Endothelial cell (in vitro differentiated cells): ENCODE data around the gene SLC39A1. TPM values are rescaled to one million over a fixed set of nuclear protein-coding genes. Genes with fewer than 3 reads are reported as not detected.

Experiments
- DNase-seq: peaks from one replicate; pipeline ENCODE4 v3.0.0; 2021; ENCODE audit warnings: low spot score
- H3K27ac Mint-ChIP-seq: one replicate; pipeline ENCODE4 v1.8.0; 2021; ENCODE audit warnings: mixed read lengths, inconsistent platforms; ENCODE audit not compliant: unreplicated experiment
- H3K27me3 Mint-ChIP-seq: one replicate; pipeline ENCODE4 v1.8.0; 2021; ENCODE audit warnings: mild to moderate bottlenecking, moderate library complexity, mixed read lengths, inconsistent platforms; ENCODE audit not compliant: unreplicated experiment
- H3K36me3 Mint-ChIP-seq: one replicate; pipeline ENCODE4 v1.8.0; 2021; ENCODE audit warnings: mild to moderate bottlenecking, low read depth, mixed read lengths, inconsistent platforms; ENCODE audit not compliant: unreplicated experiment
- H3K4me1 Mint-ChIP-seq: one replicate; pipeline ENCODE4 v1.8.0; 2021; ENCODE audit warnings: mild to moderate bottlenecking, mixed read lengths, inconsistent platforms; ENCODE audit not compliant: unreplicated experiment
- H3K4me3 Mint-ChIP-seq: one replicate; pipeline ENCODE4 v1.8.0; 2021; ENCODE audit warnings: mild to moderate bottlenecking, mixed read lengths, inconsistent platforms; ENCODE audit not compliant: unreplicated experiment
- H3K9me3 Mint-ChIP-seq: one replicate; pipeline ENCODE4 v1.8.0; 2021; ENCODE audit warnings: mixed read lengths, inconsistent platforms; ENCODE audit not compliant: unreplicated experiment
- total RNA-seq: library from RNA; stranded (reverse); fragmentation: NEBNext Ultra II Directional; extraction: Animal tissue kit (Norgen Biotek cat#: 25700); gene quantifications from one replicate; pipeline ENCODE4 v1.2.1, GENCODE V29; 2021; ENCODE audit not compliant: unreplicated experiment
- TF ChIP-seq, protein P1 (sequence below): fragments of 200-600 bp; sonication (generic); IDR thresholded peaks from one replicate; pipeline ENCODE4 v1.5.0; 2021; ENCODE audit warnings: antibody characterized with exemption; ENCODE audit not compliant: unreplicated experiment

Gene SLC39A1
- total RNA-seq, 1 donor from 2014 or later: 136 TPM

DNA sequence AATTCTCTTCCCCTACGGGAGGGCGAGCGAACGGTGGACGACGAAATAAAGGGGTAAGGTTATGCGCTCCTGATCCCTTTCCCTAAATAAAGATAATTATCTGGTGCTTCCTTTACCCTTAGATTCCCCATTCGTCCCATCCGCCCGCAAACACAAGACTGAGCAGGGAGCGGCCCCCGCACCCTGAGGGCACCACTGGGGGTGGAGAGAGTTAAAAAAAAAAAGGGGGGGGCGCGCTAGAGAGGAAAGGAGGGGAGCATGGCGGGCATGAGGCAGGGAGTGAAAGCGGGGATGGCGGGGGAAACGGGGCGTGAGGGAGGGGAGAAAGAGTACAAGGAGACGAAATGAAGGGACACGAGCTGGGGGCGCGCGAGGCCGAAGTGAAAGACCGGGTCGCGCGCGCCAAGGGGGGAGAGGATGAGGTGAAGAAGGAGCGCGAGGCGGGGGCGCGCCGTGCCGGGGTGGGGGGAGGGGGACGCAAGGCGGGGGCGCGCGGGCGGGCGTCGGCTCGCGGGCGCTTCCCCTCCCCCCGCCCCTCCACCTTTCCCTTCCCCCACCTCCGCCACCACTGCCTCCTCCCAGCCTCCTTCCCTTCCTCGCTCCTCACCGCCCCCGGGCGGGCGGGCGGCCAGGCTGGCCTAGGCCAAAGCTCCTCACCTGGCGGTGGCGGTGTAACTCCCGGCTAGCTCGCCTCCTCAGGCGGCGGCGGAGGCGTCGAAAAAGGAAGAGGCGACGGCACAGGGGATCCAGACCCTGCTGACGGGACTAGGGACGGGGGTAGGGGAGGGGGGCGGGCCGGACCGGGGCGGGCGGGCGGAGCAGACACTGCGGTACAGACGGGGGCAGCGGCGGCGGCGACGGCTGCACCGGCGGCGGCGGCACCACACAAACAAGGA, 41.0 kb downstream of the SLC39A1 start:
- TF ChIP-seq, protein P1, sequence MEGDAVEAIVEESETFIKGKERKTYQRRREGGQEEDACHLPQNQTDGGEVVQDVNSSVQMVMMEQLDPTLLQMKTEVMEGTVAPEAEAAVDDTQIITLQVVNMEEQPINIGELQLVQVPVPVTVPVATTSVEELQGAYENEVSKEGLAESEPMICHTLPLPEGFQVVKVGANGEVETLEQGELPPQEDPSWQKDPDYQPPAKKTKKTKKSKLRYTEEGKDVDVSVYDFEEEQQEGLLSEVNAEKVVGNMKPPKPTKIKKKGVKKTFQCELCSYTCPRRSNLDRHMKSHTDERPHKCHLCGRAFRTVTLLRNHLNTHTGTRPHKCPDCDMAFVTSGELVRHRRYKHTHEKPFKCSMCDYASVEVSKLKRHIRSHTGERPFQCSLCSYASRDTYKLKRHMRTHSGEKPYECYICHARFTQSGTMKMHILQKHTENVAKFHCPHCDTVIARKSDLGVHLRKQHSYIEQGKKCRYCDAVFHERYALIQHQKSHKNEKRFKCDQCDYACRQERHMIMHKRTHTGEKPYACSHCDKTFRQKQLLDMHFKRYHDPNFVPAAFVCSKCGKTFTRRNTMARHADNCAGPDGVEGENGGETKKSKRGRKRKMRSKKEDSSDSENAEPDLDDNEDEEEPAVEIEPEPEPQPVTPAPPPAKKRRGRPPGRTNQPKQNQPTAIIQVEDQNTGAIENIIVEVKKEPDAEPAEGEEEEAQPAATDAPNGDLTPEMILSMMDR: no peak

DNA sequence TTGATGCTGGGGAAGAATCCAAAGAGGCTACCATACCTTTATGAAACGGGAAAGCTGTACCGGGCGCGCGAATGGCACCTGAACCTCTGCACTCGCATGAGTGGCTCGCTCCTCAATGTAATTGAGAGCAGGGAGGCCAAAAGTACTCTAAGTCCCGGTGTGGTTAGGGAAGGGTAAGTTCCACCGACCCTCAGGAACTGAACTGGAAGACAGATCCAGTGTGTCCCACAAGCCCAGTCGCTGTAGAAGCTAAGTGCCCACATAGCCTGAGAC, 41.6 kb downstream of the SLC39A1 start:
- DNase-seq: no peak
- TF ChIP-seq, protein P1: no peak
- no peaks in the 10 kb centered on the region for H3K9me3 Mint-ChIP-seq
- peaks cover 27% of the 10 kb centered on the region for H3K4me1 Mint-ChIP-seq
- H3K4me3 Mint-ChIP-seq: peak overlapping the region; percentile 93
- H3K27ac Mint-ChIP-seq: peak overlapping the region; percentile 86
- no peaks in the 10 kb centered on the region for H3K36me3 Mint-ChIP-seq
- peaks cover 5% of the 10 kb centered on the region for H3K27me3 Mint-ChIP-seq

More for the DNA sequence above, 41.0 kb downstream of the SLC39A1 start:
- Mint-ChIP-seq H3K27ac (peak overlapping the region; percentile 86), H3K27me3 (peaks cover 5% of the 10 kb centered on the region), H3K36me3 (no peaks in the 10 kb centered on the region), H3K4me1 (peaks cover 27% of the 10 kb centered on the region), H3K9me3 (no peaks in the 10 kb centered on the region), H3K4me3 (peak overlapping the region; percentile 93)
- peak; percentile 64 for DNase-seq

DNA sequence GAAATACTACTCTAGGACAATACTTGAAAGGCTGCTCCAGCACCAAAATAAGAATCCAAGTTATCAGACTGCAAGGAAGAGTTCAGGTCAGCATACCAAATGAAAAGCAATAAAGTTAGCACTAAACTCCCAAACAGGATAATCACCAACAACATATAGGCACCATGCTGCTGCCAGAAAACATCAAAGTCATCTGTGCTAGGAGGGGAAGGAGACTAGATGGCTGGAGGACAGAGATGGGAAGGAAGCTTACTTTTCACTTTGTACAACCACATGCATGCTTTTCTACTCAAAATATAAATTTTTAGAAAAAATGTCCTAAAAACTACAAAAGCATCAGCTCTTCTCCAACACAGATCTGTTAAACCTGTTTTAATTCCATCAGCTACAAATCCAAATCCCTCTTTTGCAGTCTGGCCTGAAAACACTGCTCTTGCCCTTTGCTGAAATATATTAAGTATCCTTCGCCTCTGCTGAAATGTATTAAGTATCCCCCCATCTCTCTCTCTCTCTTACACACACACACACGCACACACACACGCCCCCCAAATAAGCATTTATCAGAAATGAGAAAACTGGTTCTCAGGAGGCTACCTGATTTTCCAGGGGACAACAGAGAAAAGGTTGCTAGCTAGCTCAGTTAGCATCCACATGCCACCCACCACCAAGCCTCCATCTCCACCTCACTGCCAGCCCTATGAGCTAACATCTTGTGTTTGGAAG, 42.1 kb downstream of the SLC39A1 start:
- H3K36me3 Mint-ChIP-seq: no peaks in the 10 kb centered on the region
- TF ChIP-seq, protein P1: no peak
- H3K27ac Mint-ChIP-seq: peak overlapping the region; percentile 86
- H3K4me1 Mint-ChIP-seq: peaks cover 27% of the 10 kb centered on the region
- H3K4me3 Mint-ChIP-seq: peak overlapping the region; percentile 93
- no peaks in the 10 kb centered on the region for H3K9me3 Mint-ChIP-seq
- peaks cover 5% of the 10 kb centered on the region for H3K27me3 Mint-ChIP-seq
- no peak for DNase-seq

DNA sequence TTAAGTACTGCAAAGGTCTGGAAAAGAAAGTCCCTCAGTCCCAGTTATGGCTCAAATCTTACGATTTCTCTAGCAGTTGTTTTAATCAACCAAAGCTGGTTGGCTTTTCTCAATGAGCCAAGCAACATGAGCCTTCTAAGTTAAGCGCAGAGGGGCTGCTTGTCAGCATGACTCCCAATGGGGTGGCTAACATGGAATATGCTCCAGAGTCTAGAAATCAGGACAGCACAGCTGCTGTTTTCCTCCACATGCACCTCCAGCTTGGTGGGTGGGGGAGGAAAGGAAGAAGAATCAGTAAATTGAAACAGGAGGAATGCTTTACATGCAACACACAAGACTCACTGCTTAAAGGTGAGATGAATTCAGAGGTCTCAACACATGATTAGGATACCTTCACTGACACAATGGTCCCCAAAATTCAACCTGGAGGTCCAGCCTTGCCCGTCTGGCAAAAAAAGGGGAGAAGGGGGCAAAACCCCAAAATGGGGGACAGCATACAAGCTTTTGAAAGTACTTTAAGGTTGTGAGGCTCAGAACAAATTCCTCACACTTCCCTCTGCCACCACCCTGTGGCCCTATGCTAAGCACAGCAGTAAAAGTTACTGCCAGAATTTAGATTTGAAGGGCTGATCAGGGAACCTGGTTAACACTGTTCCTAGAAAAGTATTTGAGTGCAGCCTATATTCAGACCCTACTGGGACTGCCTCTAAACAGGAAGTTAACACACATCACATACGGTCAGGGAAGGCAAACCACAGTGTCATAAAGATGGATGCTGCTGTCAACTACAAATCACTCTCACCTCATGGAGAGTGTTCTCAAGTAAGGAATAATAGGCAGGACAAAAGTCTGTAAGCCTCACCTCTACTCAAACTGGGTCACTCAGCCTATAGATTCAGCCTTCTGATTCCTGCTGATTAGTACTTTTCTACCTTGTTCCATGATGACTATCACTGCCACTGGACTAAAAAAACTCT, 43.2 kb downstream of the SLC39A1 start:
- TF ChIP-seq, protein P1: no peak
- no peak for DNase-seq
- Mint-ChIP-seq H3K4me1 (peaks cover 27% of the 10 kb centered on the region), H3K9me3 (no peaks in the 10 kb centered on the region), H3K27me3 (peaks cover 4% of the 10 kb centered on the region), H3K27ac (peak overlapping the region; percentile 72), H3K4me3 (peak overlapping the region; percentile 93), H3K36me3 (no peaks in the 10 kb centered on the region)
